GM10266 (cell line): ENCODE data around the gene SLC1A2.

Source experiments
- DNase-seq: peaks from one replicate; pipeline ENCODE4 v3.0.0; 2012; ENCODE audit errors: extremely low spot score
- TF ChIP-seq, protein P1 (sequence below): IDR thresholded peaks from 2 replicates; pipeline ENCODE4 v1.5.1; 2012; ENCODE audit warnings: mild to moderate bottlenecking, low read depth; ENCODE audit not compliant: control insufficient read depth, insufficient read depth; ENCODE audit errors: missing control alignments

The SLC1A2 gene

DNA sequence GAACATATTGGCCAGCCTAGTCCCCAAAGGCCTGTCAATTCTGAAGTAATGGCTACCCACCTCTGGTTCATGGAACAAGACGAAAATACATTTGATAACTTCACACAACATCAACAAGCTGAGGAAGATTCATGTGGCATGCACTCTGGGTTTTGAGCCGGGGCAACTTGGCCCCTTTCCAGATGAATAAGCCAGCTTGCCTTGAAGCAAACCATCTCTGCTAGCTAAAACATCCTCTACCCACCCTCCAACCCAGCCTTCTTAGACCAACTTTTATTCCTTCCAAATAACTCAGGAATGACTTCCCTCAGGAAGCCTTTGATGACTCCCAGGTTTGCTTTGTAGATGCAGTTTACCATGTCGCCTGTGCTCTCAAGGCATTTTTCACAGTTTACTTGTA, 94.4 kb downstream of the SLC1A2 start:
- no peak for DNase-seq
- TF ChIP-seq, protein P1, sequence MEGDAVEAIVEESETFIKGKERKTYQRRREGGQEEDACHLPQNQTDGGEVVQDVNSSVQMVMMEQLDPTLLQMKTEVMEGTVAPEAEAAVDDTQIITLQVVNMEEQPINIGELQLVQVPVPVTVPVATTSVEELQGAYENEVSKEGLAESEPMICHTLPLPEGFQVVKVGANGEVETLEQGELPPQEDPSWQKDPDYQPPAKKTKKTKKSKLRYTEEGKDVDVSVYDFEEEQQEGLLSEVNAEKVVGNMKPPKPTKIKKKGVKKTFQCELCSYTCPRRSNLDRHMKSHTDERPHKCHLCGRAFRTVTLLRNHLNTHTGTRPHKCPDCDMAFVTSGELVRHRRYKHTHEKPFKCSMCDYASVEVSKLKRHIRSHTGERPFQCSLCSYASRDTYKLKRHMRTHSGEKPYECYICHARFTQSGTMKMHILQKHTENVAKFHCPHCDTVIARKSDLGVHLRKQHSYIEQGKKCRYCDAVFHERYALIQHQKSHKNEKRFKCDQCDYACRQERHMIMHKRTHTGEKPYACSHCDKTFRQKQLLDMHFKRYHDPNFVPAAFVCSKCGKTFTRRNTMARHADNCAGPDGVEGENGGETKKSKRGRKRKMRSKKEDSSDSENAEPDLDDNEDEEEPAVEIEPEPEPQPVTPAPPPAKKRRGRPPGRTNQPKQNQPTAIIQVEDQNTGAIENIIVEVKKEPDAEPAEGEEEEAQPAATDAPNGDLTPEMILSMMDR: no peak

DNA sequence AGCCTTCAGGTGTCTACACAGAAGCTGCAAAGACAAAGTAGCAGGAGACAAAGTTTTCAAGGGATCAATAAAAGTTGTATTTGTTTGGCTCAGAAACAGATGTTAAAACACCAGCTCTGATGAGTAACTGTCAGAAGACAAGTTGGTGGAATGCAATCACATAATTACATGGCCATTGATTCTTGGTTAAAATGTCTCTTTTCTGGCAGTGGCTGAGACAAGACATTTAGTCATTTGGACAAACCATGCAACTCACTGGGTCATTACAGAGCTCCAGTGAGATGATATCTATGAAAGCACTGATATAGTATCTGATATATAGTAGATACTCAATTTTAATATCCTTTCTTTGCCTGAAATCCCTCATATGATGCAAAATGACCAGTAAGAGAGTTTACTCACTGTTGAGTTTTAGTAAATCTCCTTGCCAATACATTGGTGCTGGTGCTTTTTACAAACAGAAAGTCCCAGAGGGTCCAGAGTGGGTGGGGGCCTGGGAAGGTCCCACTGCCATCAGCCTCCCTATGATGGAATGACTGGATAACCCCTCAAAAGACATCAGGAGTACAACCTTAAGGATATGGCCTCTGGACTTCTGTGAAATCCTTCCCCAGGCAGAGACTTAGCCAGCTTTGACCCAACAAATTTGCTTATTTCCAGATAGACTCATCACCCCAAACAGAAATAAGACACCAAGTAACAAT, 95.0 kb downstream of the SLC1A2 start:
- no peak for DNase-seq
- TF ChIP-seq, protein P1: no peak

DNA sequence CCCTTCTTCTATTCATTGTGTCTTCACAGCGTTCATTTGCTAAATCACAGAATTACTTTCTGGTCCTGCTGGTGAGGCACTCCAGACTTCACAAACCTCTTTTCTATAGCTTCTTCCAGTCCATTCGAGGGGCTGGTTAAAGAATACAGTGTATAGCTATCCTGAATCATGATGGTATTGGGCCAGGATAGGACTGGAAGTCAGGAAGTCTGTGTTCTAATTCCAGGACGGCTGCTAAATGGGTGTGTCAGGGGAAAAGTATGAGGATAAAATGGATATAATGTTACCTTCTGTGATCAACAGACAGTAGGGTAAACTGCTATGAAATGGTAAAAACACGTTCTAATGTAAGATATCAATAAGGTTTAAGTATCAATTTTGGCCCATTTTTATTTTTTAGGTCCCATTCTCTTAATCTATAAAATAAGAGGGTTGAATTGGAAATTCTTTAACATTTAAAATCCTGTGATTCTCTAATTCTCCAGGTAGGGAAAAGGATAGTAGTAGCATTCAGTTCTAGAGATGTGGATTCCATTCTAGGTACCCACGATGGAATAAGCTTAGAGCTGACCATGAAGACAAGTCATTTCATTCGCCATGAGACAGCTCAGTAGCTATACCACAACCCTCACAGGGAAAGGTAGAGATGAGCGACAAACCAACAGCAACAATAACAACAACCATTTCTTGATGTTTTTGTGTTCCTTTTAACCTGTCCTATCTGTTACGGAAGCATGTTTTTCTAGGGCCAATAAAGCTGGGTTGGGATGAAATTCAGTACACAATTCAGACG, 96.1 kb downstream of the SLC1A2 start:
- TF ChIP-seq, protein P1: no peak
- DNase-seq: no peak

DNA sequence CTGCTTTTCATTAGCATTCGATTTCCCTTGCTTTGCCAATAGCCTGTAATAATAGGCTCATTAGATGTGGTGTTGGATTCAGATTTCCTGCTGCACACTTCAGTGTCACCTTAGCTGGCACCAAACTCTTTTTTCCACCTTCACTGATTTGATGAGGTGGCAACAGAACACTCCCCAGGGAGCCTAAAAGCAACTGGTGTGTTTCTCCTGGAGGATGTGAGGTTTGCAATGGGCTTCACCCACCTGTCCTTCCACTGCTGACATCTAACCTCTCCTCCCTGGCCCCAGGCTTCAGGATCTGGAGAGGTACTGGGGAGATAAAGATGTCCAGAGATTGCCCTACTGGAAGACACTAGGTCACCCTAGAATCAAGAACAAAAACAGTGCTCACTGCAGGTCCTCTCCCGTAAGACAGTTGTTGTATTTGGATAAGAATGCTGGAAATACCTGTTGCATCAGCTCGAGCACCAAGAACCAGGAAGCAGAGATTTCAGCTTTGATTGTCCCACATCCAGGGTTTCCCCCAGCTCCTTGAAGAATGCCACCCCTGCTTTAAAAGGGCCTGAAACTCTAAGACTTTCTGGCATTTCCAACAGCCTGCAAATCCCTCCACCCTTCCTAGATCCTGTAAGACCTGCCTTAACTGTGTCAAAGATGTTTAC, 96.9 kb downstream of the SLC1A2 start:
- DNase-seq: no peak
- TF ChIP-seq, protein P1: no peak

DNA sequence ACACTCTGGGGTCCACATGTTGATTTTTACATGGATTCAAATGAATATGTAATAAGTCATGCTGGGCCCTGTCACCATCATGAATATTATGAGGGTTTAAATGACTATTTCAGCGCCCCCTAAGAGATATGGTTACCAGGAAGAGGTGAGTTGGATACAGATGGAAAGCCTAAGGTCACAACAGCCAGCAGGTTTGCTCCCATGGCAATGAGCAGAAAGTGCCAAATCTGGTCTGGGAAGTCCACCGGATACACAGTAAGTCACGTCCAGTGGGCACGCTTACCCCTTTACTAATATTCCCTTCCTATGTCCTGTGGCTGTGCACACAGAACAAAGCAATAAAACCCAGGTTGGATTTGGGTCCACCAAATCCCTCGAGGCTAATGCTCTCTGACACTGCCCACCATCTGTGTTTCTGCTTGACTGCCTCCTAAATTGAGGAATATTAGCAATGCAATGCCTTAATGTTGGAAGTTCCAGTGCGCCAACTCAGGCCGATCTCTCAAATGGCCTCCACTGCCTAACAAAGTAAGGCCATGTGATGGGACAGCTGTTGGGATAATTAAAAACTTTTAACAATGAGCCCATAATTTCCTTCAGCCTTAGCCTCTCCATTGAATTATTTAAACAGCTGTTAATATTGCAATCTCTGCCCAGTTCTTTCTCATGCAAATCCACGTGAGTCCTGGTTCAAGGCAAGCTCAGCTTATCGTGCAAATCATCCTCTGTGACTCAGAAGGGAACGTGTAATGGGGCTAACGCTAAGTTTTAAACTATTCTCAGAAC, 97.6 kb downstream of the SLC1A2 start:
- no peak for DNase-seq
- TF ChIP-seq, protein P1: no peak

DNA sequence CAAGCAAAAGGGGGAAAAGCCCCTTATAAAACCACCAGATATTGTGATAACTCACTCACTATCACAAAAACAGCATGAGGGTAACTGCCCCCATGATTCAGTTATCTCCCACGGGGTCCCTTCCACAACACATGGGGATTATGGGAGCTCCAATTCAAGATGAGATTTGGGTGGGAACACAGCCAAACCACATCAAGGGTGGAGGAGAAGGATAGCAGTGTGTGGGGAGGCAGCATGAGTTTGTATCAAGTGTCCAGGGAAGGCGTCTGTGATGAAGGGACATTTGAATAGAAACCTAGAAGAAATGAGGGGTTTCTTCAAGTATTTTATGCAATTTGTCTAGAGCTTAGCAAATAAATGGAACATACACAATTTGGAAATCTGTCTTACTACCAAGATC, 98.2 kb downstream of the SLC1A2 start:
- DNase-seq: no peak
- TF ChIP-seq, protein P1: no peak
